Breast epithelium (tissue), 3 donors: Measurements from ENCODE around the gene CDC34.

Experiments
- POLR2A ChIP-seq: fragments of 450-650 bp; IDR thresholded peaks from one replicate; pipeline ENCODE4 v1.6.1; 2016; ENCODE audit warnings: antibody characterized with exemption, mild to moderate bottlenecking, moderate library complexity
- TF ChIP-seq, protein P1 (sequence below), 3 donors: fragments of 450-650 bp; IDR thresholded peaks; one replicate each; pipeline ENCODE4 v1.5.1; 2016 to 2017; ENCODE audit warnings: antibody characterized with exemption in 3 of 3, mild to moderate bottlenecking in 3 of 3, moderate library complexity in 3 of 3

DNA sequence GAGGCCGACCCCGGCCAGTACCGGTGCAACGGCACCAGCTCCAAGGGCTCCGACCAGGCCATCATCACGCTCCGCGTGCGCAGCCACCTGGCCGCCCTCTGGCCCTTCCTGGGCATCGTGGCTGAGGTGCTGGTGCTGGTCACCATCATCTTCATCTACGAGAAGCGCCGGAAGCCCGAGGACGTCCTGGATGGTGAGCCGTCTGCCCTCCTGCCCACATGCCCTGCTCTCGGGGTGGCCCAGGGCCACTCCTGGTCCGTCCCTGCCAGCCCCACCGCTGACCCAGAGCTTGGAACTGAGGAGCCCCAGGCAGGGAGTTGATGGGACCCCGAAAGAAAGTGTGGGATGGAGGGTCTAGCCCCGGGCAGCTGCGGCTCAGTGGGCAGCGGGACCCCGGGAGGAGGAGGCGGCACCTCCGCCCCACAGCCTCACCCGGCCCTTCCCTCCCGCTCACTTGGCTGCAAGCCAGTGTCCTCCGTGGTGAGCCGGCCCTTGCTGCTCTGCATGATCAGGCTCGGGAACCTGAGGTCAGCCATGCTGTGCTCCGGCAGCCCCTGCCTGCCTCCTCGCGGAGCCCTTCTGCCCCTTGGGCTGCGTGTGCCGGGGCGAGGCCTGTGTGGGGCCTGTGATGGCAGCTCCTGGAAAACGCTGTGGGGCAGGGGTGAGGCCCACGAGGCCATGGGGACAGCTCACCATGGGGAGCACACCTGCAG, 50.0 kb downstream of the CDC34 start:
- TF ChIP-seq POLR2A = no peak
- TF ChIP-seq, protein P1, sequence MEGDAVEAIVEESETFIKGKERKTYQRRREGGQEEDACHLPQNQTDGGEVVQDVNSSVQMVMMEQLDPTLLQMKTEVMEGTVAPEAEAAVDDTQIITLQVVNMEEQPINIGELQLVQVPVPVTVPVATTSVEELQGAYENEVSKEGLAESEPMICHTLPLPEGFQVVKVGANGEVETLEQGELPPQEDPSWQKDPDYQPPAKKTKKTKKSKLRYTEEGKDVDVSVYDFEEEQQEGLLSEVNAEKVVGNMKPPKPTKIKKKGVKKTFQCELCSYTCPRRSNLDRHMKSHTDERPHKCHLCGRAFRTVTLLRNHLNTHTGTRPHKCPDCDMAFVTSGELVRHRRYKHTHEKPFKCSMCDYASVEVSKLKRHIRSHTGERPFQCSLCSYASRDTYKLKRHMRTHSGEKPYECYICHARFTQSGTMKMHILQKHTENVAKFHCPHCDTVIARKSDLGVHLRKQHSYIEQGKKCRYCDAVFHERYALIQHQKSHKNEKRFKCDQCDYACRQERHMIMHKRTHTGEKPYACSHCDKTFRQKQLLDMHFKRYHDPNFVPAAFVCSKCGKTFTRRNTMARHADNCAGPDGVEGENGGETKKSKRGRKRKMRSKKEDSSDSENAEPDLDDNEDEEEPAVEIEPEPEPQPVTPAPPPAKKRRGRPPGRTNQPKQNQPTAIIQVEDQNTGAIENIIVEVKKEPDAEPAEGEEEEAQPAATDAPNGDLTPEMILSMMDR (IDR thresholded peaks at IDR 0.05) = no peak
